ENCODE measurements around the gene AGBL3. TPM values are rescaled to one million over a fixed set of nuclear protein-coding genes. Genes with fewer than 3 reads are reported as not detected.

The AGBL3 gene
- total RNA-seq, 1 donor from 2014 or later = 4.9 TPM

GRCh38 chr7:135151533-135151932 lies 165.2 kb downstream of the AGBL3 start:
- no peaks in the 10 kb centered on the region for H3K27me3 ChIP-seq
- H3K27ac ChIP-seq = peak overlapping the region; percentile 6
- H3K9me3 ChIP-seq = peaks cover 4% of the 10 kb centered on the region
- no peak overlapping the region for H3K4me3 ChIP-seq
- no peak for DNase-seq (ENCODE audit: extremely low spot score in 2 of 2)
- peaks cover 0 to 6% of the 10 kb centered on the region in 2 donors for H3K36me3 ChIP-seq
- H3K4me1 ChIP-seq = peaks cover 37% of the 10 kb centered on the region
- intact Hi-C loops (cut with DNase I) = no loop called here
- TF ChIP-seq POLR2AphosphoS5 (IDR thresholded peaks at IDR 0.05; ENCODE audit: insufficient read depth in 1 of 2, low read depth in 1 of 2) = no peak
- TF ChIP-seq CTCF (IDR thresholded peaks at IDR 0.05) = no peak
- TF ChIP-seq POLR2A (IDR thresholded peaks at IDR 0.05) = no peak

- intact Hi-C loops (cut with DNase I) = no loop called here
- Histone ChIP-seq H3K4me1 (peaks cover 28% of the 10 kb centered on the region), H3K36me3 (peaks cover 0 to 6% of the 10 kb centered on the region in 2 donors), H3K27ac (no peak overlapping the region), H3K9me3 (peaks cover 4% of the 10 kb centered on the region), H3K27me3 (no peaks in the 10 kb centered on the region), H3K4me3 (no peak overlapping the region)
- TF ChIP-seq POLR2A (IDR thresholded peaks at IDR 0.05) (no peak), POLR2AphosphoS5 (IDR thresholded peaks at IDR 0.05; ENCODE audit: insufficient read depth in 1 of 2, low read depth in 1 of 2) (no peak), CTCF (IDR thresholded peaks at IDR 0.05) (no peak)
- DNase-seq (ENCODE audit: extremely low spot score in 2 of 2) = no peak
Measured at GRCh38 chr7:135152442-135152841, 166.1 kb downstream of the AGBL3 start.

- H3K4me1 ChIP-seq = peaks cover 25% of the 10 kb centered on the region
- H3K4me3 ChIP-seq = no peak overlapping the region
- H3K27me3 ChIP-seq = no peaks in the 10 kb centered on the region
- intact Hi-C loops (cut with DNase I) = no loop called here
- no peak for DNase-seq (ENCODE audit: extremely low spot score in 2 of 2)
- peaks cover 0 to 6% of the 10 kb centered on the region in 2 donors for H3K36me3 ChIP-seq
- H3K9me3 ChIP-seq = peaks cover 4% of the 10 kb centered on the region
- no peak overlapping the region for H3K27ac ChIP-seq
- TF ChIP-seq POLR2AphosphoS5 (IDR thresholded peaks at IDR 0.05; ENCODE audit: insufficient read depth in 1 of 2, low read depth in 1 of 2) (no peak), CTCF (IDR thresholded peaks at IDR 0.05) (no peak), POLR2A (IDR thresholded peaks at IDR 0.05) (no peak)
Measured at GRCh38 chr7:135154734-135155133, 168.4 kb downstream of the AGBL3 start.

- H3K27me3 ChIP-seq = no peaks in the 10 kb centered on the region
- peaks cover 0 to 6% of the 10 kb centered on the region in 2 donors for H3K36me3 ChIP-seq
- peaks cover 37% of the 10 kb centered on the region for H3K4me1 ChIP-seq
- DNase-seq (ENCODE audit: extremely low spot score in 2 of 2) = no peak
- no peak for TF ChIP-seq POLR2AphosphoS5 (IDR thresholded peaks at IDR 0.05; ENCODE audit: insufficient read depth in 1 of 2, low read depth in 1 of 2)
- TF ChIP-seq CTCF (IDR thresholded peaks at IDR 0.05) = no peak
- TF ChIP-seq POLR2A (IDR thresholded peaks at IDR 0.05) = no peak
- no peak overlapping the region for H3K27ac ChIP-seq
- peaks cover 4% of the 10 kb centered on the region for H3K9me3 ChIP-seq
- intact Hi-C loops (cut with DNase I) = no loop called here
- no peak overlapping the region for H3K4me3 ChIP-seq
Measured at GRCh38 chr7:135156290-135156689, 170.0 kb downstream of the AGBL3 start.

- no peak for DNase-seq (ENCODE audit: extremely low spot score in 2 of 2)
- H3K36me3 ChIP-seq = no peaks in the 10 kb centered on the region
- intact Hi-C loops (cut with DNase I) = no loop called here
- peaks cover 4% of the 10 kb centered on the region for H3K9me3 ChIP-seq
- peaks cover 34% of the 10 kb centered on the region for H3K4me1 ChIP-seq
- H3K27ac ChIP-seq = peak overlapping the region; percentile 56
- no peaks in the 10 kb centered on the region for H3K27me3 ChIP-seq
- H3K4me3 ChIP-seq = no peak overlapping the region
- TF ChIP-seq POLR2AphosphoS5 (IDR thresholded peaks at IDR 0.05; ENCODE audit: insufficient read depth in 1 of 2, low read depth in 1 of 2) (no peak), CTCF (IDR thresholded peaks at IDR 0.05) (no peak), POLR2A (IDR thresholded peaks at IDR 0.05) (no peak)
Measured at GRCh38 chr7:135158141-135158655, 171.9 kb downstream of the AGBL3 start.
